Measurements from ENCODE around the gene RAN. TPM values are rescaled to one million over a fixed set of nuclear protein-coding genes. Genes with fewer than 3 reads are reported as not detected.
A peak's percentile ranks its signal among the peaks of the same experiment; 100 is the strongest.

RAN gene
- polyA plus RNA-seq, 1 of the 3 experiments (the other 2 are of a cell fraction) = 865 TPM

DNA sequence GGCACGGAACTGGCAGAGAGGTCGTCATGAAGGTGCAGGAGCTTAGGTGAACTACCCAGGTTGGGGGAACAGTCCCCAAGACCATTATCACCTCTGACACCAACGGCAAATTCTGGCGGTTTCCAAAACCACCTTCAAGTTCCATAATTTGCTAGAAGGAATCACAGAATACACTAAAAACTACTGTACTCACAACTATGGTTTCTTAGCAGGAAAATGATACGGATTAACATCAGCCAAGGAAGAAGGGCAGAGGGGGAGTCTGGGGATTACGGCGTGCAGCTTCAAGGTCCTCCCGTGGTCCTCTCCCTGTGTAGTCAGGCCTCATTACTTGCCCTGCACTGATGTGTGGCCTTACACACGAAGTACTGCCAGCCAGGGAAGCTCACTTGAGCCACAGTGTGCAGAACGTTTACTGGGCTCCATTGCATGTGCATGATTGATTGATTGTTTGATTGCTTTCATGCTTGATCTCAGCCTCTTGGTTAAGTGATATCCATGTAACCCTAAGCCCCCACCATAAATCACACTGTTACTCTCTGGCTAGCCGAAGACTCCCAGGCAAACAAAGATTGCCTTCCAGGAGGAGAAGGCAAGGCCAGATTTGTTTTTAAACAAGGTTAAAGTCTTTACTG is 32.0 kb upstream of the RAN start:
- Histone ChIP-seq H4K20me1 (ENCODE audit: insufficient read depth) (peaks cover 10% of the 10 kb centered on the region; the same call in 1 of the 2 replicates), H3K27me3 (ENCODE audit: insufficient read depth) (no peaks in the 10 kb centered on the region), H3K79me2 (ENCODE audit: insufficient read depth) (peaks cover 38% of the 10 kb centered on the region), H3K4me3 (ENCODE audit: low read depth in 2 of 2, low read length in 1 of 2) (peak overlapping the region; percentile 42 to 59; a peak in 3 of 4 replicates), H2AFZ (ENCODE audit: low read depth) (peak overlapping the region; percentile 98), H3K9me3 (no peaks in the 10 kb centered on the region), H3K9ac (no peak overlapping the region), H3F3A (replicated peaks; ENCODE audit: insufficient read depth) (peaks cover 9% of the 10 kb centered on the region), H3K9me2 (no peaks in the 10 kb centered on the region), H3K36me3 (replicated peaks in 1 of 2; ENCODE audit: control insufficient read depth in 1 of 2, insufficient read depth in 2 of 2, low read length in 1 of 2) (no peaks in the 10 kb centered on the region), H3K4me2 (peak overlapping the region; percentile 86), H3K4me1 (ENCODE audit: control insufficient read depth in 1 of 2, insufficient read depth in 2 of 2, low read depth in 1 of 2, low read length in 1 of 2) (peaks cover 0 to 13% of the 10 kb centered on the region in 2 experiments; a peak in 1 of 4 replicates), H3K27ac (ENCODE audit: low read depth in 2 of 2, low read length in 1 of 2) (peak overlapping the region; percentile 53 to 74)
- TF ChIP-seq, protein P1, sequence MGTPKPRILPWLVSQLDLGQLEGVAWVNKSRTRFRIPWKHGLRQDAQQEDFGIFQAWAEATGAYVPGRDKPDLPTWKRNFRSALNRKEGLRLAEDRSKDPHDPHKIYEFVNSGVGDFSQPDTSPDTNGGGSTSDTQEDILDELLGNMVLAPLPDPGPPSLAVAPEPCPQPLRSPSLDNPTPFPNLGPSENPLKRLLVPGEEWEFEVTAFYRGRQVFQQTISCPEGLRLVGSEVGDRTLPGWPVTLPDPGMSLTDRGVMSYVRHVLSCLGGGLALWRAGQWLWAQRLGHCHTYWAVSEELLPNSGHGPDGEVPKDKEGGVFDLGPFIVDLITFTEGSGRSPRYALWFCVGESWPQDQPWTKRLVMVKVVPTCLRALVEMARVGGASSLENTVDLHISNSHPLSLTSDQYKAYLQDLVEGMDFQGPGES (IDR thresholded peaks at IDR 0.05; ENCODE audit: low read depth, low read length) = no peak
- TF ChIP-seq SMC3 (IDR thresholded peaks at IDR 0.05; ENCODE audit: low read depth, low read length) (no peak), CHD2 (IDR thresholded peaks at IDR 0.05; ENCODE audit: low read length, partially characterized antibody) (no peak), TEAD4 (IDR thresholded peaks at IDR 0.05; ENCODE audit: borderline replicate concordance, insufficient read depth) (no peak), EP300 (IDR thresholded peaks at IDR 0.05; ENCODE audit: borderline replicate concordance in 1 of 2, low read depth in 1 of 2, low read length in 1 of 2) (0 out of 4 replicates have a peak, but pooled peaks of 1 of the 2 experiments have one; percentile 1), GATA2 (CRISPR knock-in tag; IDR thresholded peaks at IDR 0.05) (no peak), RFX5 (IDR thresholded peaks at IDR 0.05; ENCODE audit: low read length) (no peak)
- TF ChIP-seq, protein P2, sequence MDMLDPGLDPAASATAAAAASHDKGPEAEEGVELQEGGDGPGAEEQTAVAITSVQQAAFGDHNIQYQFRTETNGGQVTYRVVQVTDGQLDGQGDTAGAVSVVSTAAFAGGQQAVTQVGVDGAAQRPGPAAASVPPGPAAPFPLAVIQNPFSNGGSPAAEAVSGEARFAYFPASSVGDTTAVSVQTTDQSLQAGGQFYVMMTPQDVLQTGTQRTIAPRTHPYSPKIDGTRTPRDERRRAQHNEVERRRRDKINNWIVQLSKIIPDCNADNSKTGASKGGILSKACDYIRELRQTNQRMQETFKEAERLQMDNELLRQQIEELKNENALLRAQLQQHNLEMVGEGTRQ (IDR thresholded peaks at IDR 0.05; ENCODE audit: borderline replicate concordance, low read depth, low read length) = no peak
- DNase-seq = no peak
- 85% methylated on average over 11 of the region's 11 CpGs for WGBS (ENCODE audit: low lambda C conversion rate)
- CTCF ChIA-PET = interaction anchor here (0.6 to 1.2 kb wide), 4 partner anchors 12 to 250 kb away, joined by 3 to 4 read pairs (median 3); no protein-coding TSS in a partner anchor
- POLR2A ChIA-PET = no interaction called here

DNA sequence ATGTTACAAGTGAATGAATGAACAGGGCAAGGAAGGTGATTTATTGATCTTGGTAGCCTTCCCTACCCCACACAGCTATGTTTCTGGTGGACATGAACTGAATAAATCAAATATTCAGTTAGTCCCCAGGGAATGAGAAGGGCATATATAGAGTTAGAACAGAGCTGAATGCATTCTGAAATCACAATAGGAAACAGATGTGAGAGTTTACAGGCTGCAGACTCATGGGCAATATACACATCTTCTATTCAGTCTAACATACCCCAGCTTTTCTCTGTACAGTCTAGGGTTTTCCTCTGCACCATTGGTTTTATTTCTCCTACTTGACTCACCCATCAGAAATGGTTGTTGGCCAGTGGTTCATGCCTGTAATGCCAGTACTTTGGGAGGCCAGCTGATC is 25.5 kb upstream of the RAN start:
- Histone ChIP-seq H3F3A (replicated peaks; ENCODE audit: insufficient read depth) (peaks cover 4% of the 10 kb centered on the region), H3K9me2 (no peaks in the 10 kb centered on the region), H4K20me1 (ENCODE audit: insufficient read depth) (no peaks in the 10 kb centered on the region), H3K4me2 (no peak overlapping the region), H3K9ac (no peak overlapping the region), H3K4me1 (ENCODE audit: control insufficient read depth in 1 of 2, insufficient read depth in 2 of 2, low read depth in 1 of 2, low read length in 1 of 2) (no peaks in the 10 kb centered on the region), H3K27me3 (ENCODE audit: insufficient read depth) (no peaks in the 10 kb centered on the region), H3K79me2 (ENCODE audit: insufficient read depth) (no peaks in the 10 kb centered on the region), H3K36me3 (replicated peaks in 1 of 2; ENCODE audit: control insufficient read depth in 1 of 2, insufficient read depth in 2 of 2, low read length in 1 of 2) (no peaks in the 10 kb centered on the region), H3K4me3 (ENCODE audit: low read depth in 2 of 2, low read length in 1 of 2) (no peak overlapping the region), H3K9me3 (no peaks in the 10 kb centered on the region), H2AFZ (ENCODE audit: low read depth) (no peak overlapping the region), H3K27ac (ENCODE audit: low read depth in 2 of 2, low read length in 1 of 2) (no peak overlapping the region)
- CTCF ChIA-PET = interaction anchor here (1.4 kb wide), 1 partner anchor 19 kb away, joined by 5 read pairs; no protein-coding TSS in a partner anchor
- POLR2A ChIA-PET = no interaction called here
- TF ChIP-seq TCF12 (IDR thresholded peaks at IDR 0.05) (no peak), RAD21 (IDR thresholded peaks at IDR 0.05; ENCODE audit: low read length) (no peak), FOXM1 (IDR thresholded peaks at IDR 0.05; ENCODE audit: low read depth) (no peak), NRF1 (IDR thresholded peaks at IDR 0.05; ENCODE audit: low read depth, low read length) (no peak), RCOR1 (IDR thresholded peaks at IDR 0.05; ENCODE audit: low read length) (no peak), MXI1 (IDR thresholded peaks at IDR 0.05; ENCODE audit: low read depth, low read length) (no peak), GABPA (IDR thresholded peaks at IDR 0.05; ENCODE audit: low read depth) (no peak)
- TF ChIP-seq, protein P3, sequence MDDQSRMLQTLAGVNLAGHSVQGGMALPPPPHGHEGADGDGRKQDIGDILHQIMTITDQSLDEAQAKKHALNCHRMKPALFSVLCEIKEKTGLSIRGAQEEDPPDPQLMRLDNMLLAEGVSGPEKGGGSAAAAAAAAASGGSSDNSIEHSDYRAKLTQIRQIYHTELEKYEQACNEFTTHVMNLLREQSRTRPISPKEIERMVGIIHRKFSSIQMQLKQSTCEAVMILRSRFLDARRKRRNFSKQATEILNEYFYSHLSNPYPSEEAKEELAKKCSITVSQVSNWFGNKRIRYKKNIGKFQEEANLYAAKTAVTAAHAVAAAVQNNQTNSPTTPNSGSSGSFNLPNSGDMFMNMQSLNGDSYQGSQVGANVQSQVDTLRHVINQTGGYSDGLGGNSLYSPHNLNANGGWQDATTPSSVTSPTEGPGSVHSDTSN (IDR thresholded peaks at IDR 0.05) = no peak
- no peak for DNase-seq

All from SK-N-SH (cell line).